Mucosa of gallbladder (tissue), 1 donor: ENCODE results near the gene CRIM1. TPM values are rescaled to one million over a fixed set of nuclear protein-coding genes. Genes with fewer than 3 reads are reported as not detected.

Source experiments
- DNase-seq: peaks from one replicate; pipeline ENCODE4 v3.0.0-alpha.2; 2020; ENCODE audit warnings: low spot score
- total RNA-seq: library from RNA; stranded (reverse); gene quantifications from one replicate; pipeline ENCODE4 v1.2.1, GENCODE V29; 2021
- donor health status: DM: no; HTN: no; CAD: no.

The CRIM1 gene
- total RNA-seq, 1 donor from 2014 or later: 153 TPM

GRCh38 chr2:36554531-36554930 is 199.0 kb downstream of the CRIM1 start:
- no peak for DNase-seq

- DNase-seq: no peak
These were observed 200.2 kb downstream of the CRIM1 start for GRCh38 chr2:36555789-36556188.

GRCh38 chr2:36556842-36557241 is 201.3 kb downstream of the CRIM1 start:
- no peak for DNase-seq

GRCh38 chr2:36559221-36559942 is 203.8 kb downstream of the CRIM1 start:
- DNase-seq: no peak

GRCh38 chr2:36560726-36561125 is 205.1 kb downstream of the CRIM1 start:
- DNase-seq: no peak

- DNase-seq: no peak
These were observed 205.8 kb downstream of the CRIM1 start for GRCh38 chr2:36561237-36561944.

GRCh38 chr2:36562240-36562639 is 206.7 kb downstream of the CRIM1 start:
- no peak for DNase-seq

- DNase-seq: no peak
These were observed 207.5 kb downstream of the CRIM1 start for GRCh38 chr2:36562973-36563532.

GRCh38 chr2:36564377-36564930 is 208.9 kb downstream of the CRIM1 start:
- DNase-seq: no peak

- DNase-seq: no peak
These were observed 210.1 kb downstream of the CRIM1 start for GRCh38 chr2:36565712-36566111.

- no peak for DNase-seq
These were observed 211.3 kb downstream of the CRIM1 start for GRCh38 chr2:36566887-36567286.

GRCh38 chr2:36567711-36568408 is 212.3 kb downstream of the CRIM1 start:
- no peak for DNase-seq

- DNase-seq: no peak
These were observed 213.1 kb downstream of the CRIM1 start for GRCh38 chr2:36568516-36569246.

- DNase-seq: no peak
These were observed 213.8 kb downstream of the CRIM1 start for GRCh38 chr2:36569267-36569856.

- DNase-seq: no peak
These were observed 214.8 kb downstream of the CRIM1 start for GRCh38 chr2:36570416-36570815.

GRCh38 chr2:36572054-36572718 is 216.6 kb downstream of the CRIM1 start:
- no peak for DNase-seq

GRCh38 chr2:36572719-36573059 is 217.1 kb downstream of the CRIM1 start:
- no peak for DNase-seq

GRCh38 chr2:36573165-36573564 is 217.6 kb downstream of the CRIM1 start:
- no peak for DNase-seq

GRCh38 chr2:36574560-36574959 is 219.0 kb downstream of the CRIM1 start:
- DNase-seq: no peak

GRCh38 chr2:36577884-36578283 is 222.3 kb downstream of the CRIM1 start:
- DNase-seq: no peak
